H1 (cell line): Measurements from ENCODE around the gene TARP.
"Not testable (repeated sequence)": the region's sequence is repeated elsewhere in the genome, so short reads cannot be mapped to it uniquely, and the experiment has no call there.

Experiments used
- CTCF ChIA-PET: fragments of 300-600 bp; sonication (Branson Sonifier 250); formaldehyde crosslinking; loops from one replicate; lab custom pipeline; 2021; ENCODE audit not compliant: partially characterized antibody; lab: Charles Lee
- POLR2A ChIA-PET: fragments of 300-600 bp; sonication (Branson Sonifier 250); formaldehyde crosslinking; loops from one replicate; lab custom pipeline; 2021; ENCODE audit warnings: inconsistent platforms; ENCODE audit not compliant: partially characterized antibody; lab: Charles Lee
- DNase-seq, 2 experiments: peaks; one replicate each; pipeline versions ENCODE4 v3.0.0 to v3.0.0-alpha.2; 2010 to 2022; ENCODE audit warnings: low spot score in 2 of 2, low read depth in 1 of 2, mixed read lengths in 1 of 2
- FAIRE-seq: peaks from 2 replicates; lab custom pipeline; 2011; peaks lifted over from hg19 to GRCh38; lab: Jason Lieb, UNC
- H2AFZ ChIP-seq: 2 replicates; pipeline ENCODE4 v1.8.1; 2012; ENCODE audit warnings: low read length, inconsistent platforms
- H2AK5ac ChIP-seq: 2 replicates; pipeline ENCODE4 v1.6.1; 2013; ENCODE audit warnings: low read depth, low read length
- H2BK120ac ChIP-seq: replicated peaks from 2 replicates; pipeline ENCODE3; 2013; ENCODE audit warnings: low read depth, low read length, inconsistent platforms
- H2BK12ac ChIP-seq: 2 replicates; pipeline ENCODE4 v1.6.1; 2013; ENCODE audit warnings: low read depth, low read length
- H2BK15ac ChIP-seq: 2 replicates; pipeline ENCODE4 v1.6.1; 2013; ENCODE audit warnings: low read length
- H2BK20ac ChIP-seq: 2 replicates; pipeline ENCODE4 v1.6.1; 2013; ENCODE audit warnings: low read length
- H2BK5ac ChIP-seq: 2 replicates; pipeline ENCODE4 v1.6.1; 2013; ENCODE audit warnings: low read depth, low read length
- H3K14ac ChIP-seq: 2 replicates; pipeline ENCODE4 v1.6.1; 2013; ENCODE audit warnings: inconsistent platforms; ENCODE audit not compliant: insufficient read length
- H3K18ac ChIP-seq: 2 replicates; pipeline ENCODE4 v1.6.1; 2013; ENCODE audit warnings: low read length; ENCODE audit errors: extremely low read depth
- H3K23ac ChIP-seq: 2 replicates; pipeline ENCODE4 v1.6.1; 2013; ENCODE audit warnings: inconsistent platforms; ENCODE audit not compliant: insufficient read length
- H3K23me2 ChIP-seq: 2 replicates; pipeline ENCODE4 v1.6.1; 2013; ENCODE audit warnings: low read depth, low read length
- H3K27ac ChIP-seq: 2 replicates; pipeline ENCODE4 v1.6.1; 2011; ENCODE audit warnings: low read depth, low read length, inconsistent platforms
- H3K27me3 ChIP-seq, 4 experiments: replicated peaks in 1 of 4; 1 replicate in 1 of 4; 2 replicates in 3 of 4; pipeline versions ENCODE4 v1.6.1 to v1.8.1; 2011 to 2013; ENCODE audit warnings: low read length in 3 of 4, mild to moderate bottlenecking in 3 of 4, inconsistent platforms in 2 of 4, mixed read lengths in 2 of 4, moderate library complexity in 1 of 4; ENCODE audit not compliant: control insufficient read depth in 3 of 4, insufficient read depth in 3 of 4; ENCODE audit errors: extremely low read depth in 1 of 4
- H3K36me3 ChIP-seq, 4 experiments: 2 replicates each; pipeline versions ENCODE4 v1.6.1 to v1.8.1; 2011 to 2013; ENCODE audit warnings: mild to moderate bottlenecking in 4 of 4, low read length in 3 of 4, moderate library complexity in 2 of 4, control low read depth in 1 of 4, inconsistent platforms in 1 of 4; ENCODE audit not compliant: insufficient read depth in 4 of 4, control insufficient read depth in 2 of 4
- H3K4ac ChIP-seq: replicated peaks from 2 replicates; pipeline ENCODE3; 2013; ENCODE audit warnings: low read length, low read depth, mixed read lengths, inconsistent platforms; ENCODE audit not compliant: insufficient read length
- H3K4me1 ChIP-seq, 4 experiments: replicated peaks in 1 of 4; 1 replicate in 1 of 4; 2 replicates in 3 of 4; pipeline versions ENCODE4 v1.6.1 to v1.8.1; 2011 to 2013; ENCODE audit warnings: low read length in 3 of 4, inconsistent platforms in 2 of 4, mixed read lengths in 1 of 4; ENCODE audit not compliant: insufficient read depth in 4 of 4, control insufficient read depth in 3 of 4
- H3K4me2 ChIP-seq, 2 experiments: 2 replicates each; pipeline versions ENCODE4 v1.6.1 to v1.8.1; 2011 to 2013; ENCODE audit warnings: low read depth in 2 of 2, low read length in 2 of 2, control low read depth in 1 of 2, inconsistent platforms in 1 of 2, mild to moderate bottlenecking in 1 of 2; ENCODE audit not compliant: insufficient read depth in 1 of 2
- H3K4me3 ChIP-seq, 4 experiments: fragments of 200-600, 300-600 bp in 1 of 4; sonication (generic), shearing (Covaris generic), sonication (Bioruptor Twin) in 1 of 4; 2 replicates each; pipeline versions ENCODE4 v1.5.1 to v1.8.1; 2011 to 2016; ENCODE audit warnings: low read length in 4 of 4, low read depth in 3 of 4, control low read depth in 2 of 4, inconsistent platforms in 2 of 4, mild to moderate bottlenecking in 2 of 4, mixed read lengths in 1 of 4, moderate library complexity in 1 of 4; ENCODE audit not compliant: insufficient read depth in 2 of 4; ENCODE audit errors: extremely low read depth in 1 of 4
- H3K56ac ChIP-seq: replicated peaks from 2 replicates; pipeline ENCODE3; 2013; ENCODE audit warnings: low read depth, mild to moderate bottlenecking, mixed read lengths, low read length, inconsistent platforms; ENCODE audit not compliant: insufficient read length
- H3K79me1 ChIP-seq: 2 replicates; pipeline ENCODE4 v1.6.1; 2013; ENCODE audit warnings: low read depth, low read length, control low read depth
- H3K79me2 ChIP-seq, 2 experiments: 2 replicates each; pipeline versions ENCODE4 v1.6.1 to v1.8.1; 2012 to 2013; ENCODE audit warnings: low read length in 2 of 2, mild to moderate bottlenecking in 2 of 2, inconsistent platforms in 1 of 2; ENCODE audit not compliant: insufficient read depth in 2 of 2, control insufficient read depth in 1 of 2
- H3K9ac ChIP-seq, 4 experiments: replicated peaks in 1 of 4; 1 replicate in 1 of 4; 2 replicates in 3 of 4; pipeline versions ENCODE4 v1.6.1 to v1.8.1; 2011 to 2013; ENCODE audit warnings: low read depth in 3 of 4, low read length in 3 of 4, control low read depth in 2 of 4, mild to moderate bottlenecking in 2 of 4, moderate library complexity in 2 of 4, inconsistent platforms in 1 of 4; ENCODE audit errors: extremely low read depth in 1 of 4
- H3K9me3 ChIP-seq, 2 experiments: 2 replicates each; pipeline versions ENCODE4 v1.6.1 to v1.8.1; 2012 to 2013; ENCODE audit warnings: mild to moderate bottlenecking in 2 of 2, moderate library complexity in 2 of 2, control low read depth in 1 of 2, inconsistent platforms in 1 of 2, low read depth in 1 of 2, low read length in 1 of 2, mixed read lengths in 1 of 2; ENCODE audit not compliant: insufficient read depth in 2 of 2
- H4K20me1 ChIP-seq, 2 experiments: replicated peaks in 1 of 2; 2 replicates each; pipeline versions ENCODE3 to v1.8.1; 2011 to 2013; ENCODE audit warnings: inconsistent platforms in 2 of 2, low read length in 2 of 2, mild to moderate bottlenecking in 1 of 2; ENCODE audit not compliant: insufficient read depth in 2 of 2, control insufficient read depth in 1 of 2
- H4K5ac ChIP-seq: 2 replicates; pipeline ENCODE4 v1.6.1; 2013; ENCODE audit warnings: low read length, low read depth, mixed read lengths, inconsistent platforms; ENCODE audit not compliant: insufficient read length
- H4K8ac ChIP-seq: 2 replicates; pipeline ENCODE4 v1.8.0; 2013; ENCODE audit warnings: mild to moderate bottlenecking, moderate library complexity, low read length, inconsistent platforms; ENCODE audit not compliant: insufficient read depth; ENCODE audit errors: extremely low read depth
- H4K91ac ChIP-seq: replicated peaks from 2 replicates; pipeline ENCODE3; 2013; ENCODE audit warnings: low read length, mixed read lengths, inconsistent platforms; ENCODE audit not compliant: insufficient read length
- WGBS, 2 experiments: shearing (Covaris generic) in 1 of 2; methylation state at CpG; one replicate each; pipeline versions ENCODE4 v1.1.6 to v1.1.7; 2013 to 2015; ENCODE audit warnings: low lambda C conversion rate in 2 of 2, mixed read lengths in 2 of 2, inconsistent platforms in 1 of 2, low coverage in 1 of 2, missing lambda C conversion rate in 1 of 2; ENCODE audit not compliant: insufficient replicate concordance in 2 of 2, insufficient coverage in 1 of 2, insufficient read length in 1 of 2; ENCODE audit errors: extremely low coverage in 1 of 2, missing lambda C conversion rate in 1 of 2; 5-methylcytosine and 5-hydroxymethylcytosine counted together

TARP gene

GRCh38 chr7:38239129-38239528 lies 34.3 kb downstream of the TARP start:
- H3K4me3 ChIP-seq, H3K27ac ChIP-seq, H2AFZ ChIP-seq, H3K4me1 ChIP-seq, H2BK15ac ChIP-seq, H3K4me2 ChIP-seq, H2BK12ac ChIP-seq, POLR2A ChIA-PET, H3K23me2 ChIP-seq, H4K8ac ChIP-seq, H3K79me1 ChIP-seq, H4K91ac ChIP-seq, H3K56ac ChIP-seq, H3K4ac ChIP-seq, H2BK20ac ChIP-seq, DNase-seq, H3K9me3 ChIP-seq, H2BK120ac ChIP-seq, H3K14ac ChIP-seq, FAIRE-seq, H4K20me1 ChIP-seq, H2AK5ac ChIP-seq, H4K5ac ChIP-seq, H2BK5ac ChIP-seq, CTCF ChIA-PET, H3K18ac ChIP-seq, H3K23ac ChIP-seq, H3K27me3 ChIP-seq, H3K36me3 ChIP-seq, H3K79me2 ChIP-seq, H3K9ac ChIP-seq: not testable (repeated sequence)
- 92% methylated on average over 10 of the region's 10 CpGs; no CpG with 5 or more reads in 1 of the 2 experiments for WGBS, 2 experiments
